HCT116 (cell line): ENCODE results near the gene ACOXL. TPM values are rescaled to one million over a fixed set of nuclear protein-coding genes. Genes with fewer than 3 reads are reported as not detected.

Experiments
- ATAC-seq: fragments of 200-7000 bp; cut with Tn5 transposase; 2 replicates; pipeline ENCODE4 v1.9.1; 2020; ENCODE audit warnings: mild to moderate bottlenecking, moderate library complexity
- BruUV-seq: library from RNA; stranded (reverse); fragments of 400-500 nt; replicated peaks from 2 replicates; lab custom pipeline; 2021; lab: Mats Ljungman, UMichigan
- CTCF ChIA-PET: fragments of 300-600 bp; sonication (Branson Sonifier 250); formaldehyde crosslinking; loops from one replicate; lab custom pipeline; 2021; ENCODE audit warnings: antibody characterized with exemption; lab: Charles Lee
- POLR2A ChIA-PET: fragments of 300-600, 350-600 bp; sonication (Branson Sonifier 250); formaldehyde crosslinking; loops from one replicate; lab custom pipeline; 2021; ENCODE audit warnings: antibody characterized with exemption; lab: Charles Lee
- RAD21 ChIA-PET, 2 experiments: fragments of 300-600 bp; sonication (Branson Sonifier 250); formaldehyde crosslinking; loops; one replicate each; lab custom pipeline; 2023; ENCODE audit warnings: low total read pairs in 2 of 2; ENCODE audit not compliant: uncharacterized antibody in 2 of 2, unreplicated experiment in 2 of 2, low non-redundant PET in 1 of 2; lab: Charles Lee
- DNase-seq: peaks from one replicate; pipeline ENCODE4 v3.0.0-alpha.2; 2010; ENCODE audit warnings: low read depth, low spot score
- H2AFZ ChIP-seq: fragments of 200-600 bp; shearing (Covaris generic), sonication (generic); 2 replicates; pipeline ENCODE4 v1.6.1; 2017; ENCODE audit warnings: low read depth, mixed run types, mixed read lengths, antibody characterized with exemption, low read length; ENCODE audit not compliant: poor library complexity, severe bottlenecking
- H3K27ac ChIP-seq: 2 replicates; pipeline ENCODE4 v1.5.1; 2012; ENCODE audit warnings: low read depth, low read length
- H3K27me3 ChIP-seq: fragments of 200-600 bp; sonication (generic); 2 replicates; pipeline ENCODE4 v1.6.1; 2016; ENCODE audit warnings: mixed run types, low read length, mixed read lengths; ENCODE audit not compliant: insufficient read depth
- H3K36me3 ChIP-seq, 2 experiments: fragments of 200-500 bp in 1 of 2; fragments of 200-600 bp in 1 of 2; sonication (Bioruptor generic) in 1 of 2; sonication (generic) in 1 of 2; 2 replicates each; pipeline versions ENCODE4 v1.5.1 to v1.6.1; 2014 to 2016; ENCODE audit warnings: low read length in 2 of 2, inconsistent platforms in 1 of 2, mixed read lengths in 1 of 2, mixed run types in 1 of 2; ENCODE audit not compliant: insufficient read depth in 2 of 2, control insufficient read depth in 1 of 2
- H3K4me1 ChIP-seq, 2 experiments: fragments of 200-600 bp in 1 of 2; sonication (generic) in 1 of 2; 2 replicates each; pipeline versions ENCODE4 v1.5.1 to v1.6.1; 2012 to 2017; ENCODE audit warnings: low read length in 2 of 2, inconsistent platforms in 1 of 2, mild to moderate bottlenecking in 1 of 2, mixed read lengths in 1 of 2, mixed run types in 1 of 2, moderate library complexity in 1 of 2; ENCODE audit not compliant: insufficient read depth in 2 of 2, control insufficient read depth in 1 of 2
- H3K4me2 ChIP-seq: fragments of 200-600 bp; sonication (generic); 2 replicates; pipeline ENCODE4 v1.6.1; 2017; ENCODE audit warnings: mixed run types, low read length, mixed read lengths
- H3K4me3 ChIP-seq, 2 experiments: fragments of 200-600 bp in 1 of 2; sonication (generic) in 1 of 2; replicated peaks in 1 of 2; 2 replicates each; pipeline ENCODE4 v1.5.1; 2011 to 2016; ENCODE audit warnings: low read length in 2 of 2, control low read depth in 1 of 2, low read depth in 1 of 2, mild to moderate bottlenecking in 1 of 2, mixed read lengths in 1 of 2, mixed run types in 1 of 2
- H3K79me2 ChIP-seq: fragments of 200-600 bp; sonication (generic); 2 replicates; pipeline ENCODE4 v1.6.1; 2017; ENCODE audit warnings: mild to moderate bottlenecking, mixed run types, low read length, moderate library complexity, mixed read lengths; ENCODE audit not compliant: insufficient read depth
- H3K9ac ChIP-seq: fragments of 200-600 bp; sonication (generic); 2 replicates; pipeline ENCODE4 v1.6.1; 2016; ENCODE audit warnings: low read length, mixed read lengths
- H3K9me2 ChIP-seq: fragments of 200-600 bp; sonication (generic), shearing (Covaris generic); 2 replicates; pipeline ENCODE4 v1.6.1; 2017; ENCODE audit warnings: mixed run types, mild to moderate bottlenecking, moderate library complexity; ENCODE audit not compliant: insufficient read depth
- H3K9me3 ChIP-seq, 2 experiments: fragments of 200-500 bp in 1 of 2; fragments of 200-600 bp in 1 of 2; sonication (Bioruptor generic) in 1 of 2; sonication (generic) in 1 of 2; 2 replicates each; pipeline ENCODE4 v1.6.1; 2014 to 2017; ENCODE audit warnings: low read length in 2 of 2, mixed read lengths in 2 of 2, inconsistent platforms in 1 of 2, low read depth in 1 of 2, mild to moderate bottlenecking in 1 of 2, mixed run types in 1 of 2, moderate library complexity in 1 of 2; ENCODE audit not compliant: control insufficient read depth in 1 of 2, insufficient read depth in 1 of 2
- H4K20me1 ChIP-seq: fragments of 200-600 bp; sonication (generic), shearing (Covaris generic); 2 replicates; pipeline ENCODE4 v1.6.1; 2017; ENCODE audit warnings: mixed run types, mild to moderate bottlenecking, moderate library complexity; ENCODE audit not compliant: insufficient read depth
- ELF1 ChIP-seq: IDR thresholded peaks from 2 replicates; pipeline ENCODE4 v1.6.1; 2012; ENCODE audit warnings: low read depth, borderline replicate concordance
- EZH2 ChIP-seq: fragments of 200-600 bp; sonication (generic); IDR thresholded peaks from 2 replicates; pipeline ENCODE4 v1.6.1; 2017; ENCODE audit warnings: antibody characterized with exemption, mixed run types
- EZH2phosphoT487 ChIP-seq: fragments of 200-600 bp; IDR thresholded peaks from 2 replicates; pipeline ENCODE4 v1.6.1; 2018; ENCODE audit warnings: antibody characterized with exemption, borderline replicate concordance
- FOSL1 ChIP-seq: IDR thresholded peaks from 2 replicates; pipeline ENCODE4 v1.6.1; 2012; ENCODE audit warnings: low read depth
- JUND ChIP-seq: IDR thresholded peaks from 2 replicates; pipeline ENCODE4 v1.6.1; 2012
- SP1 ChIP-seq: IDR thresholded peaks from 2 replicates; pipeline ENCODE4 v1.6.1; 2012; ENCODE audit warnings: low read depth
- SRF ChIP-seq: IDR thresholded peaks from 2 replicates; pipeline ENCODE4 v1.6.1; 2012; ENCODE audit warnings: low read depth
- TCF7L2 ChIP-seq: IDR thresholded peaks from 2 replicates; pipeline ENCODE4 v1.7.0; 2011; ENCODE audit warnings: borderline replicate concordance, inconsistent platforms; ENCODE audit not compliant: insufficient read depth, insufficient read length; ENCODE audit errors: extremely low read depth
- YY1 ChIP-seq: IDR thresholded peaks from 2 replicates; pipeline ENCODE4 v1.6.1; 2011; ENCODE audit warnings: low read length, low read depth, moderate library complexity, mild to moderate bottlenecking; ENCODE audit not compliant: insufficient replicate concordance; ENCODE audit errors: extremely low read depth
- ZNF274 ChIP-seq: fragments of 200-500 bp; sonication (Bioruptor generic); IDR thresholded peaks from 2 replicates; pipeline ENCODE4 v1.6.1; 2014; ENCODE audit warnings: mild to moderate bottlenecking, low read depth, low read length, inconsistent platforms
- intact Hi-C: fragments of 100-400 bp; cut with micrococcal nuclease; formaldehyde crosslinking; loops from 2 replicates; pipeline ENCODE4 v1.10.0; 2022
- total RNA-seq: library from RNA; stranded (reverse); gene quantifications from one replicate; pipeline ENCODE4 v1.2.1, GENCODE V29; 2021; ENCODE audit not compliant: unreplicated experiment
- TF ChIP-seq, protein P1 (sequence below): IDR thresholded peaks from 2 replicates; pipeline ENCODE4 v1.6.1; 2012; ENCODE audit warnings: low read depth
- TF ChIP-seq, protein P2 (sequence below), 3 experiments: fragments of 200-600 bp in 1 of 3; sonication (generic) in 1 of 3; IDR thresholded peaks in 2 of 3; conservative IDR thresholded peaks in 1 of 3; 2 replicates each; pipeline ENCODE4 v1.5.1; 2012 to 2017; ENCODE audit warnings: low read depth in 2 of 3, low read length in 2 of 3, antibody characterized with exemption in 1 of 3, borderline replicate concordance in 1 of 3, control low read depth in 1 of 3, mild to moderate bottlenecking in 1 of 3, mixed read lengths in 1 of 3, mixed run types in 1 of 3, moderate library complexity in 1 of 3; ENCODE audit not compliant: insufficient read depth in 1 of 3
- TF ChIP-seq, protein P3 (sequence below): IDR thresholded peaks from 2 replicates; pipeline ENCODE4 v1.6.1; 2011; ENCODE audit warnings: mild to moderate bottlenecking, low read length, moderate library complexity; ENCODE audit not compliant: insufficient replicate concordance; ENCODE audit errors: extremely low read depth
- TF ChIP-seq, protein P4 (sequence below): IDR thresholded peaks from 2 replicates; pipeline ENCODE4 v1.6.1; 2012
- TF ChIP-seq, protein P5 (sequence below): IDR thresholded peaks from 2 replicates; pipeline ENCODE4 v1.6.1; 2012

ACOXL gene
- total RNA-seq, 1 experiment from 2014 or later: 5.5 TPM

DNA sequence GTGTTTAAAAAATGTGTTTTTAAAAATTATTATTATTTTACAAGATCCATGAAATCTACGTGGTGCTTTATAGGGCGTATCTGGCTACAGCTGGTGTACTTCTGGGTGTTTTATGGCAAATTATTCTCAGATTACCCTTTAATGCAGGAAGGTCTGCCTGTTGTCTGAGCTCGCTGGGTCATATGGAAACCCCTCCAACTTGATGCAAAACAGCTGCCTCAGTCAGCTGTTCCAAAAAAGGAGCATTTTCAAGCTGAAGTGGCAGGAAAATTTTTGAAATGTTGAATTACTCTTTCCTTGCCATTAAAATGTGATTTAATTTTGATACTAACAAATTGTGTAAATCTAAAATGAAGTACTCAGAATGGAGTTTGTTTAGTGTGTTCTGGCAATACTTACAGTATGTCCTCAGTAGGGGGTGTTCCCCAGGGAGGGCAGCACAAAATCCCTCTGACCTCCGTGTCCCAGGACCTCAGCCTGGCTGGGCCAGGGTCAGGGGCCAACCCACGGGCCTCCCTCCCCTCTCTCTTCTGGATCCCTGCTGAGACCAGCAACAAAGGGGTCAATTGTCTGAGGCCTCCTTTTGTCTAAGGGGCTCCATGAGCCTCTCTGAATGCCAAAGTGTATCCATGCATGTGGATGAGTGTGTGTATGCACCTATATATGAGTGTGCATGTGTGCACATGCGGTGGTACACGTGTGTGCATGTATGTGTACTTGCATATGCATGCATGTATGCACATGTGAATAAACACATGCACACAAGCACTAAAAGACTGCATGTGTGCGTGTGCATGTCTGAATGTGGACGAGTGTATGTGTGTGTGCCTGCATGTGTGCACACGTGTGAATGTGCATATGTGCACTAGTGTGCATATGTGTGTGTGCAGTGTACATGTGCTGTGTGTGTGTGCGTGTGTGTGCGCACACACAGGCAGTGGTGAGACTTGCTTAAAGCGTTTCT lies 105.4 kb downstream of the ACOXL start:
- Histone ChIP-seq H3K4me3 (no peak overlapping the region), H2AFZ (no peak overlapping the region), H3K4me2 (no peak overlapping the region), H3K79me2 (no peaks in the 10 kb centered on the region), H3K9me3 (no peaks in the 10 kb centered on the region), H4K20me1 (no peaks in the 10 kb centered on the region), H3K9me2 (no peaks in the 10 kb centered on the region), H3K9ac (no peak overlapping the region), H3K36me3 (no peaks in the 10 kb centered on the region), H3K27ac (no peak overlapping the region), H3K4me1 (no peaks in the 10 kb centered on the region), H3K27me3 (no peaks in the 10 kb centered on the region)
- TF ChIP-seq, protein P1, sequence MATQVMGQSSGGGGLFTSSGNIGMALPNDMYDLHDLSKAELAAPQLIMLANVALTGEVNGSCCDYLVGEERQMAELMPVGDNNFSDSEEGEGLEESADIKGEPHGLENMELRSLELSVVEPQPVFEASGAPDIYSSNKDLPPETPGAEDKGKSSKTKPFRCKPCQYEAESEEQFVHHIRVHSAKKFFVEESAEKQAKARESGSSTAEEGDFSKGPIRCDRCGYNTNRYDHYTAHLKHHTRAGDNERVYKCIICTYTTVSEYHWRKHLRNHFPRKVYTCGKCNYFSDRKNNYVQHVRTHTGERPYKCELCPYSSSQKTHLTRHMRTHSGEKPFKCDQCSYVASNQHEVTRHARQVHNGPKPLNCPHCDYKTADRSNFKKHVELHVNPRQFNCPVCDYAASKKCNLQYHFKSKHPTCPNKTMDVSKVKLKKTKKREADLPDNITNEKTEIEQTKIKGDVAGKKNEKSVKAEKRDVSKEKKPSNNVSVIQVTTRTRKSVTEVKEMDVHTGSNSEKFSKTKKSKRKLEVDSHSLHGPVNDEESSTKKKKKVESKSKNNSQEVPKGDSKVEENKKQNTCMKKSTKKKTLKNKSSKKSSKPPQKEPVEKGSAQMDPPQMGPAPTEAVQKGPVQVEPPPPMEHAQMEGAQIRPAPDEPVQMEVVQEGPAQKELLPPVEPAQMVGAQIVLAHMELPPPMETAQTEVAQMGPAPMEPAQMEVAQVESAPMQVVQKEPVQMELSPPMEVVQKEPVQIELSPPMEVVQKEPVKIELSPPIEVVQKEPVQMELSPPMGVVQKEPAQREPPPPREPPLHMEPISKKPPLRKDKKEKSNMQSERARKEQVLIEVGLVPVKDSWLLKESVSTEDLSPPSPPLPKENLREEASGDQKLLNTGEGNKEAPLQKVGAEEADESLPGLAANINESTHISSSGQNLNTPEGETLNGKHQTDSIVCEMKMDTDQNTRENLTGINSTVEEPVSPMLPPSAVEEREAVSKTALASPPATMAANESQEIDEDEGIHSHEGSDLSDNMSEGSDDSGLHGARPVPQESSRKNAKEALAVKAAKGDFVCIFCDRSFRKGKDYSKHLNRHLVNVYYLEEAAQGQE: no peak
- TF ChIP-seq, protein P2, sequence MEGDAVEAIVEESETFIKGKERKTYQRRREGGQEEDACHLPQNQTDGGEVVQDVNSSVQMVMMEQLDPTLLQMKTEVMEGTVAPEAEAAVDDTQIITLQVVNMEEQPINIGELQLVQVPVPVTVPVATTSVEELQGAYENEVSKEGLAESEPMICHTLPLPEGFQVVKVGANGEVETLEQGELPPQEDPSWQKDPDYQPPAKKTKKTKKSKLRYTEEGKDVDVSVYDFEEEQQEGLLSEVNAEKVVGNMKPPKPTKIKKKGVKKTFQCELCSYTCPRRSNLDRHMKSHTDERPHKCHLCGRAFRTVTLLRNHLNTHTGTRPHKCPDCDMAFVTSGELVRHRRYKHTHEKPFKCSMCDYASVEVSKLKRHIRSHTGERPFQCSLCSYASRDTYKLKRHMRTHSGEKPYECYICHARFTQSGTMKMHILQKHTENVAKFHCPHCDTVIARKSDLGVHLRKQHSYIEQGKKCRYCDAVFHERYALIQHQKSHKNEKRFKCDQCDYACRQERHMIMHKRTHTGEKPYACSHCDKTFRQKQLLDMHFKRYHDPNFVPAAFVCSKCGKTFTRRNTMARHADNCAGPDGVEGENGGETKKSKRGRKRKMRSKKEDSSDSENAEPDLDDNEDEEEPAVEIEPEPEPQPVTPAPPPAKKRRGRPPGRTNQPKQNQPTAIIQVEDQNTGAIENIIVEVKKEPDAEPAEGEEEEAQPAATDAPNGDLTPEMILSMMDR (IDR thresholded peaks at IDR 0.05 in 2 of 3, conservative IDR thresholded peaks at IDR 0.05 in 1 of 3; ENCODE audit: borderline replicate concordance in 1 of 3, insufficient read depth in 1 of 3, low read depth in 2 of 3, low read length in 2 of 3): no peak
- TF ChIP-seq SP1 (no peak), ZNF274 (no peak), SRF (no peak), ELF1 (no peak), TCF7L2 (no peak), JUND (no peak), EZH2phosphoT487 (no peak), FOSL1 (no peak), EZH2 (no peak), YY1 (no peak)
- TF ChIP-seq, protein P3, sequence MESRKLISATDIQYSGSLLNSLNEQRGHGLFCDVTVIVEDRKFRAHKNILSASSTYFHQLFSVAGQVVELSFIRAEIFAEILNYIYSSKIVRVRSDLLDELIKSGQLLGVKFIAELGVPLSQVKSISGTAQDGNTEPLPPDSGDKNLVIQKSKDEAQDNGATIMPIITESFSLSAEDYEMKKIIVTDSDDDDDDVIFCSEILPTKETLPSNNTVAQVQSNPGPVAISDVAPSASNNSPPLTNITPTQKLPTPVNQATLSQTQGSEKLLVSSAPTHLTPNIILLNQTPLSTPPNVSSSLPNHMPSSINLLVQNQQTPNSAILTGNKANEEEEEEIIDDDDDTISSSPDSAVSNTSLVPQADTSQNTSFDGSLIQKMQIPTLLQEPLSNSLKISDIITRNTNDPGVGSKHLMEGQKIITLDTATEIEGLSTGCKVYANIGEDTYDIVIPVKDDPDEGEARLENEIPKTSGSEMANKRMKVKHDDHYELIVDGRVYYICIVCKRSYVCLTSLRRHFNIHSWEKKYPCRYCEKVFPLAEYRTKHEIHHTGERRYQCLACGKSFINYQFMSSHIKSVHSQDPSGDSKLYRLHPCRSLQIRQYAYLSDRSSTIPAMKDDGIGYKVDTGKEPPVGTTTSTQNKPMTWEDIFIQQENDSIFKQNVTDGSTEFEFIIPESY: no peak
- TF ChIP-seq, protein P4, sequence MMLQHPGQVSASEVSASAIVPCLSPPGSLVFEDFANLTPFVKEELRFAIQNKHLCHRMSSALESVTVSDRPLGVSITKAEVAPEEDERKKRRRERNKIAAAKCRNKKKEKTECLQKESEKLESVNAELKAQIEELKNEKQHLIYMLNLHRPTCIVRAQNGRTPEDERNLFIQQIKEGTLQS: no peak
- TF ChIP-seq, protein P5, sequence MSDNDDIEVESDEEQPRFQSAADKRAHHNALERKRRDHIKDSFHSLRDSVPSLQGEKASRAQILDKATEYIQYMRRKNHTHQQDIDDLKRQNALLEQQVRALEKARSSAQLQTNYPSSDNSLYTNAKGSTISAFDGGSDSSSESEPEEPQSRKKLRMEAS: no peak
- ATAC-seq (no peak), DNase-seq (no peak)
- intact Hi-C loops: no loop called here
- no TSS peak for BruUV-seq
- ChIA-PET RAD21 (no interaction called here), POLR2A (no interaction called here), CTCF (no interaction called here)
